ENCODE data around the gene CCDC107. TPM values are rescaled to one million over a fixed set of nuclear protein-coding genes. Genes with fewer than 3 reads are reported as not detected.

Gene CCDC107
- total RNA-seq, 1 experiment from 2014 or later = 12.5 TPM

DNA sequence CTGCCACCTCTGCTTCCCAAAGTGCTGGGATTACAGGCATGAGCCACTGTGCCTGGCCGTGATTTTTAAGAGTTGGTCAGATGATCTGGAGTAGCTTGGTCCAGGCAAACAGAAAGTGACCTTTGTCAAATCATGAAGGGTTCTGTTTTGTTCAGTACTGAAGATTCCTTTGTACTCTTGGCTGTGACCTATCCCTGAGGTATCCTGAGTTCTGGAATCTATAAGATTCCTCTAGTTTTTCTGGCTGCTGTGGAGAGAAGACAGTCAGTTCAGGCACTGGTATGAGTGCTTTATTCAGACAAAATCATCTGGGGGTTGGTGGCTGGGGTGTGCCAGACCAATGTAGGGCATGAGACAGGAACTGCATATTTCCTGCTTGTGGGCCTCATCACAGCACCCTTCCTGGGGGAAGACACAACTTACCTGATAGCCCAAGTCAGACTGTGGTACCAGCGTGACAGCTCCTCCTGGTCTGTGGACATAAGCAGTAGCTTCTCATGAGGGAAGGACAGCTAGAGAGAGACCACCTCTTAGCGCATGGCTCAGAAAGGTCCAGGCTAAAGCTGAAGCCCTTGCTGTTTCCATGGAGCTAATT, 3.8 kb downstream of the CCDC107 start:
- no peaks in the 10 kb centered on the region for H3K9me3 Mint-ChIP-seq (ENCODE audit: unreplicated experiment)
- peaks cover 36% of the 10 kb centered on the region for H3K36me3 Mint-ChIP-seq (ENCODE audit: insufficient read depth, unreplicated experiment)
- no TSS peak for BruUV-seq (replicated peaks)
- POLR2A ChIA-PET = interaction anchor here (0.5 to 2.6 kb wide), 4 partner anchors 9 to 70 kb away, joined by 3 to 16 read pairs (median 6); partner anchors contain the start of genes CREB3, TLN1 and TPM2
- H3K27me3 Mint-ChIP-seq (ENCODE audit: insufficient read depth, unreplicated experiment) = no peaks in the 10 kb centered on the region
- H3K4me3 Mint-ChIP-seq (ENCODE audit: unreplicated experiment) = no peak overlapping the region
- H3K4me1 Mint-ChIP-seq (ENCODE audit: insufficient read depth, unreplicated experiment) = peaks cover 25% of the 10 kb centered on the region
- H3K27ac Mint-ChIP-seq (ENCODE audit: low read depth, unreplicated experiment) = peak overlapping the region; percentile 74
- CTCF ChIA-PET = interaction anchor here (0.5 to 11.0 kb wide), 9 partner anchors 13 to 221 kb away, joined by 3 to 119 read pairs (median 4); partner anchors contain the start of genes CREB3 and TLN1
- intact Hi-C loops (cut with micrococcal nuclease) = no loop called here
- no peak for DNase-seq (ENCODE audit: unreplicated experiment)
- TF ChIP-seq, protein P1, sequence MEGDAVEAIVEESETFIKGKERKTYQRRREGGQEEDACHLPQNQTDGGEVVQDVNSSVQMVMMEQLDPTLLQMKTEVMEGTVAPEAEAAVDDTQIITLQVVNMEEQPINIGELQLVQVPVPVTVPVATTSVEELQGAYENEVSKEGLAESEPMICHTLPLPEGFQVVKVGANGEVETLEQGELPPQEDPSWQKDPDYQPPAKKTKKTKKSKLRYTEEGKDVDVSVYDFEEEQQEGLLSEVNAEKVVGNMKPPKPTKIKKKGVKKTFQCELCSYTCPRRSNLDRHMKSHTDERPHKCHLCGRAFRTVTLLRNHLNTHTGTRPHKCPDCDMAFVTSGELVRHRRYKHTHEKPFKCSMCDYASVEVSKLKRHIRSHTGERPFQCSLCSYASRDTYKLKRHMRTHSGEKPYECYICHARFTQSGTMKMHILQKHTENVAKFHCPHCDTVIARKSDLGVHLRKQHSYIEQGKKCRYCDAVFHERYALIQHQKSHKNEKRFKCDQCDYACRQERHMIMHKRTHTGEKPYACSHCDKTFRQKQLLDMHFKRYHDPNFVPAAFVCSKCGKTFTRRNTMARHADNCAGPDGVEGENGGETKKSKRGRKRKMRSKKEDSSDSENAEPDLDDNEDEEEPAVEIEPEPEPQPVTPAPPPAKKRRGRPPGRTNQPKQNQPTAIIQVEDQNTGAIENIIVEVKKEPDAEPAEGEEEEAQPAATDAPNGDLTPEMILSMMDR (IDR thresholded peaks at IDR 0.05; ENCODE audit: unreplicated experiment) = no peak

DNA sequence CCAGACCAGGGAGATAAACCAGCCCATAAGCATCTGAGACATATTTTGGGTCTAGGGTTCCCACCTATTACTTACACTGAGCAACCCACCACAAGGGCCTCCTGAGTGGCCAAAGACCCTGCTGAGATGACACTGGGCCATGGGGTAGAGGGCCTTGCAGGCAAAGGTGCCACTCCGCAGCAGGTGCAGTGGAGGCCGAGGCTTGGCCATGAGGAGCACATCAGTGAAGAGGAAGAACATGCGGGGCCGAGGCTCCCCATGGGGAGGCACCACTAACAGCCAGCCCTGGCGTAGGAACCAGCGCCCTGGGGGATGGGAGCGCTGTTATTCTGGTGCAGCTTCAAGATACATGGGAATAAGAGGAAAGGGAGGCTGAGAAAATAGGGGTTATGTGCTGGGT, 4.3 kb downstream of the CCDC107 start:
- intact Hi-C loops (cut with micrococcal nuclease) = no loop called here
- POLR2A ChIA-PET = interaction anchor here (0.5 to 2.6 kb wide), 4 partner anchors 8 to 72 kb away, joined by 3 to 16 read pairs (median 4); partner anchors contain the start of genes CREB3, TLN1 and TPM2
- Mint-ChIP-seq H3K27ac (ENCODE audit: low read depth, unreplicated experiment) (peak overlapping the region; percentile 74), H3K9me3 (ENCODE audit: unreplicated experiment) (no peaks in the 10 kb centered on the region), H3K4me3 (ENCODE audit: unreplicated experiment) (no peak overlapping the region), H3K36me3 (ENCODE audit: insufficient read depth, unreplicated experiment) (peaks cover 36% of the 10 kb centered on the region), H3K4me1 (ENCODE audit: insufficient read depth, unreplicated experiment) (peaks cover 25% of the 10 kb centered on the region), H3K27me3 (ENCODE audit: insufficient read depth, unreplicated experiment) (no peaks in the 10 kb centered on the region)
- no TSS peak for BruUV-seq (replicated peaks)
- no peak for DNase-seq (ENCODE audit: unreplicated experiment)
- TF ChIP-seq, protein P1 (IDR thresholded peaks at IDR 0.05; ENCODE audit: unreplicated experiment) = no peak
- CTCF ChIA-PET = interaction anchor here (1.1 to 11.0 kb wide), 4 partner anchors 15 to 73 kb away, joined by 3 to 119 read pairs (median 11); partner anchors contain the start of genes CREB3 and TLN1

DNA sequence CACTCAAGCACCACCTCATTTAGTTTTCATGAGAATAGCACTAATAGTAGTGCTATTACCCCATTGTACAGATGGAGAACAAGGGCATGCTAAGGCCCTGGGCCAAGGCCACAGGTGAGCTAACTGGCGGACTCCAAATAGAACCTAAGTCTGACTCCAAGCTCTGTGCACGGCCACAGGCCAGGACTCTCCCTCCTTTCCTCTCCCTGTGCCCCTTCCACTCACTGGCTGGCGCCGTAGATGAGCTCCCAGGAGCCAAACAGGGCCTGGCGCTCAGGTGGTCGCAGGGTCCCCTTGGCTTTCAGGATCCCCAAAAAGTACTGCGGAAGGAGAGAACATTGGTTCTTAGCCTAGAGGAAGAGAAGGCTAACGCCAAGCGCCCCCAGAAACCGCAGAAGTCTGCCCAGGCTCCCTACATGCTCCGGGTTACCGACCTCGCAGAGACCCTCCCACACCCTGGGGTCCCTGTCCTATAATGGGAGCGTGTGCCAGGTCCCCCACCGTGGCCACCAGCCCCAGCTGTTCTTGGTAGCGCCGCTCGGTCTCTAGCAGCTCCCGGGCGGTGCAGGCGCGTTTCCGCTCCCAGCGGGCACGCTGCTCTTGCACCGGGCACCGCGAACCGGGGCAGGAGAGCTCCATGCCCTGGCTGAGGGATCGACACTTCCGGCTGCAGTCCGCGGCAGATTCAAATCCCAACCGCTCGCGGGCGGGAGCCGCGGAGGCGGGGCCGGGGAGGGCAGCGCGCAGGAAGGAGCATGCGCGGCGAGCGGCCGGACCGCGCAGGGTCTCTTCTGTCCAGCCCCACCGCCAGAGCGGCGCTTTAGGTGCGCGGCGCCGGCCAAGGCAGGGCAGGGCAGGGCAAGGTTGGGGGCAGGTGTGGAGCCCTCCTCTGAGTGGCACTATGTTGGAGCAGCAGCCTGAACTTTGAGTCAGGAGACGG, 6.7 kb downstream of the CCDC107 start, which contains the start of gene ARHGEF39:
Gene ARHGEF39, minus strand, starts transcription at position 665 of the 940 bp plus-strand sequence. Its CDS starts 26 bp downstream, at position 639.
- DNase-seq (ENCODE audit: unreplicated experiment) = peak; percentile 83
- Mint-ChIP-seq H3K4me3 (ENCODE audit: unreplicated experiment) (peak within 1 kb of the TSS; percentile 86), H3K9me3 (ENCODE audit: unreplicated experiment) (no peaks in the 10 kb centered on the region), H3K27me3 (ENCODE audit: insufficient read depth, unreplicated experiment) (no peaks in the 10 kb centered on the region), H3K36me3 (ENCODE audit: insufficient read depth, unreplicated experiment) (peaks cover 20% of the 10 kb centered on the region), H3K4me1 (ENCODE audit: insufficient read depth, unreplicated experiment) (peaks cover 21% of the 10 kb centered on the region), H3K27ac (ENCODE audit: low read depth, unreplicated experiment) (no peak within 1 kb of the TSS)
- TF ChIP-seq, protein P1 (IDR thresholded peaks at IDR 0.05; ENCODE audit: unreplicated experiment) = no peak
- CTCF ChIA-PET = interaction anchor here (0.6 to 11.0 kb wide), 12 partner anchors 9 to 290 kb away, joined by 3 to 119 read pairs (median 4); partner anchors contain the start of genes CREB3, TLN1 and TPM2
- BruUV-seq (replicated peaks) = TSS peak; percentile 47
- POLR2A ChIA-PET = interaction anchor here (0.6 to 4.0 kb wide), 18 partner anchors 9 to 619 kb away, joined by 3 to 29 read pairs (median 4); partner anchors contain the start of genes CA9, CREB3, GBA2 and RGP1
- intact Hi-C loops (cut with micrococcal nuclease) = no loop called here

All from MCF 10A (cell line).